GM10266 (cell line): ENCODE results near the gene MICAL3.

Experiments used
- DNase-seq: peaks from one replicate; pipeline ENCODE4 v3.0.0; 2012; ENCODE audit errors: extremely low spot score
- TF ChIP-seq, protein P1 (sequence below): IDR thresholded peaks from 2 replicates; pipeline ENCODE4 v1.5.1; 2012; ENCODE audit warnings: mild to moderate bottlenecking, low read depth; ENCODE audit not compliant: control insufficient read depth, insufficient read depth; ENCODE audit errors: missing control alignments

The MICAL3 gene

DNA sequence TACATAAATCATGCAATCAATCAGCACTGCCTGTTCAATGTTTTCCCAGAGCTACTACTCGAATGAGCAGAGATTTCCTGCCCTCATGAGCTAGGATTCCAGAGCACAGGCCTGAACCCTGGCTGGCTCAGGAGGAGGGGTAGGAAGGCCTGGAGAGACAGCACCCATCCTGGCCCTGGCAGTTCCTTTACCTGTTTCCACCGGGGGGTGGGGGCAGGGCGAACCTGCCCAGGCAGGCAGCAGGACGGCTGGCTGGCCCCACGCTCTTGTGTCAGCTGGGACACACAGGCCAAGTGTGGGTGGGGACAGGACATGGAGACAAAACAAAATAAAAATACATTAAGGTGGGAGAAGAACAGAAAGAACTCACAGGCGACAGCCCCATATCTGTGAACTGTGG is 140.3 kb downstream of the MICAL3 start:
- TF ChIP-seq, protein P1, sequence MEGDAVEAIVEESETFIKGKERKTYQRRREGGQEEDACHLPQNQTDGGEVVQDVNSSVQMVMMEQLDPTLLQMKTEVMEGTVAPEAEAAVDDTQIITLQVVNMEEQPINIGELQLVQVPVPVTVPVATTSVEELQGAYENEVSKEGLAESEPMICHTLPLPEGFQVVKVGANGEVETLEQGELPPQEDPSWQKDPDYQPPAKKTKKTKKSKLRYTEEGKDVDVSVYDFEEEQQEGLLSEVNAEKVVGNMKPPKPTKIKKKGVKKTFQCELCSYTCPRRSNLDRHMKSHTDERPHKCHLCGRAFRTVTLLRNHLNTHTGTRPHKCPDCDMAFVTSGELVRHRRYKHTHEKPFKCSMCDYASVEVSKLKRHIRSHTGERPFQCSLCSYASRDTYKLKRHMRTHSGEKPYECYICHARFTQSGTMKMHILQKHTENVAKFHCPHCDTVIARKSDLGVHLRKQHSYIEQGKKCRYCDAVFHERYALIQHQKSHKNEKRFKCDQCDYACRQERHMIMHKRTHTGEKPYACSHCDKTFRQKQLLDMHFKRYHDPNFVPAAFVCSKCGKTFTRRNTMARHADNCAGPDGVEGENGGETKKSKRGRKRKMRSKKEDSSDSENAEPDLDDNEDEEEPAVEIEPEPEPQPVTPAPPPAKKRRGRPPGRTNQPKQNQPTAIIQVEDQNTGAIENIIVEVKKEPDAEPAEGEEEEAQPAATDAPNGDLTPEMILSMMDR: no peak
- DNase-seq: no peak

DNA sequence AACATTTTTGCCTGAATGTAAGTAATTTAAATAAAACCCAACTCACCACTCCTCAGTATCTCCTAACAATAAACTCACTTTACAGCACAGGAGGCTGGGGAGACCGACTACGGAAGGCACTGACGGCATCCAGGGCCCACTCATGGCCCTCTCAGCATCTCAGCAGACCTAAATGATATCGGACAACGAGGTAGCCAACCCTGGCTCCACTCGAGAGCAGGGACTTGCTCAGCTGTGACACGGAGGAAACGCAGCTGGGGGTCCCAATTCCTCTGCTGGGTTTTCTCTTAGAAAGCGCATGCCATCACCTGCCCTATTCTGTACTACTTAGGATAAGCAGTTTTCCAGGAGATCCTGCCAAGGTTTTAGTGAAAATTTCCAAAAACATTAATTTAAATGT is 141.0 kb downstream of the MICAL3 start:
- no peak for DNase-seq
- TF ChIP-seq, protein P1: no peak

DNA sequence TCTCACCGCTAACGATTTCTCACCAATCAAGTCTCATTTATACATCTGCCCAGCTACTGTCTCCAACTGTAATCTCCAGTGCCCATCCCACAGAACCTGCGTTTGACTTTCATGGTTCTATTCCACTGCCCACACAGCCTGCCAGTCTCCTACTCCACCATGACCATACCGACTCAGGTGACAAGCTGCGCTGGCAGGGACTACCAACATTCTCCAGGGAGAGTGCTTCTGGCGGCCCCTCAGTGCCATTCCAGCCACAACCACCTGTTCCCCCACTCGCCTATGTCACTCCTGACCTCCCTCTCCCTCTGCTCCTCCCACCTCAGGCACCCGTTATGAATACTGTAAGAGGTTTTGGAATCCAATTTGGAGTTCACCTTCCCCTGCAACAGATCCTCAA is 141.6 kb downstream of the MICAL3 start:
- TF ChIP-seq, protein P1: no peak
- no peak for DNase-seq

DNA sequence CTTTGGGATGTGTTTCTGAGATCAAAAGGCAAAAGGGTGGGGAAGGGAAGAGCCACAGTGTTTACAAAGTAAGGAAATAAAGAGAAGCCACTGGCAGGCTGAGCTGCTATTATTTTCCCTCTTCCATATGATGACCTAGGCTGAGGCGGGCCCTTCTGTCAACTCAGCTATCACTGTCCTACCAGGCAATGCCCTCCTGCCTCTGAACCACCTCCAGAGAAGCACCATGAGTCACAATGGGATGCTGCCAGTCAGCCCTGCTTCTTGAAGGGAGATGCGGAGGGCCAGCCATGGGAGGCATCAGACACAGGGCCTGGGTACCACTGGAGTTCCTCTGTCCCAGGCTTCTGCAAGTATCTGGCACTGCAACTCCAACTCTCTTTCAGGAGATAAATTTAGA is 142.2 kb downstream of the MICAL3 start:
- TF ChIP-seq, protein P1: no peak
- DNase-seq: no peak

DNA sequence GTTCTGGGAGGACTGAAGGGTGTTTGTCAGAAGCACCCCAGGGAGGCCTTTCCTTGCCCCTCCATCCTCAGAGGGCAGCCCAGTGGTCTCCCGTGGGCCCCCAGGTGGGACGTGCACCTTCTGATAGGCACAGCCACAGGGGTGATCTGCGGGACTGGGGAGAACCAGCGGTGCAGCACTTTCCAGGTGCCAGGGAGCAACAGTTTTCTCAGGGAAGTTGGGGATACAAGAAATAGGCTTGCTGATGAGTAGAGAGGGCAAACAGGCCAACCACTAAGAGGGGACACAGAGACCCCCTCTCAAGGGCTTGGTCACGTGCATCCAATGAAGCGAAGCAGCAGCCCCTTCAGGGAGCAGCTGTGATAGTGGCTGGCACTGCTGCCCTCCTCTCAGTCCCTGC is 143.0 kb downstream of the MICAL3 start:
- no peak for DNase-seq
- TF ChIP-seq, protein P1: no peak

DNA sequence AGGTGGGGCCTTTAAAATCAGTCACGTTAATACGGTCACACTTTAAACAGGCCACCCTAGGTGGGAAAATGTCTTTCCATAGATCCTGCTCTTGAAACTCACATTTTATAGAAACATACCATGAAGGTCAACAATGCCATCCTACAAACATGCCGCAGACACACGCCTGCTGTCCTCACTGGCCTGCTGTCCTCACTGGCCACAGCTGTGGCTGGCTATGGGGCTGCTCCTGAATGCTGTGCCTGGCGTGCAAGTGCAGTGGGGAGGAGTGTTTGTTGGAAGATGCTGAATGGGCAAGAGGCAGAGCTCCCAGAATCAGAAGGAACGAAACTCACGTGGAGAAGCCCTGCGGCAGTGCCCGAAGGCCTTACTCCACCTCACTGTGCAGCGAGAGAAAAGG is 143.9 kb downstream of the MICAL3 start:
- TF ChIP-seq, protein P1: no peak
- DNase-seq: no peak

DNA sequence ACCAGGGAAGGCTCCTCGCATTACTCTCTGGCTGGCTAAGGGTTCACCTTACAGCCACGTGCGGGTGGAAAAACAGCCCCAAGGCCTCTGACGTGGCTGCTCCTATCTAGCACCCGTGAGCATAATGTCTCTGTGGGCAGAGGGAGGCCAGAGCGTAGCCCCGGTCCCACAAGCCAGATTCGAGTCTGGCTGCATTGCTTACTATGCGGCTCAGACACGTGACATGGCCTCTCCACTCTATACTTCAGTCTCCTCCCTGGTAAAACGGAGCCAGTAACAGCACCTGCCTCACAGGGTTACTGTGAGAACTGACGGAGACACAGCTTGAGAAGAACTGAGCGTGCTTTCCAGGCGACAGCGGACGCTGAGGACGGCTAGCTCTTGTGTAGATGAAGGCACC is 144.3 kb downstream of the MICAL3 start:
- TF ChIP-seq, protein P1: no peak
- DNase-seq: no peak
